DND-41 (cell line): Measurements from ENCODE around the gene ADRA2B.

Source experiments
- ATAC-seq: fragments of 200-7000 bp; cut with Tn5 transposase; 3 replicates; pipeline ENCODE4 v1.9.1; 2021; ENCODE audit warnings: low read depth; ENCODE audit not compliant: insufficient read depth
- DNase-seq: peaks from one replicate; pipeline ENCODE4 v3.0.0-alpha.2; 2020
- H2AFZ ChIP-seq: 2 replicates; pipeline ENCODE4 v1.6.0; 2012; ENCODE audit warnings: low read depth, low read length
- H3K27ac ChIP-seq: 2 replicates; pipeline ENCODE4 v1.5.1; 2012; ENCODE audit warnings: low read length, inconsistent platforms
- H3K27me3 ChIP-seq: fragments of 200-600 bp; sonication (generic); 2 replicates; pipeline ENCODE4 v1.6.0; 2012; ENCODE audit warnings: low read length, mild to moderate bottlenecking, inconsistent platforms; ENCODE audit not compliant: insufficient read depth, poor library complexity
- H3K36me3 ChIP-seq: 2 replicates; pipeline ENCODE4 v1.5.1; 2012; ENCODE audit warnings: low read length, inconsistent platforms; ENCODE audit not compliant: insufficient read depth
- H3K4me1 ChIP-seq: 2 replicates; pipeline ENCODE4 v1.5.1; 2012; ENCODE audit warnings: mild to moderate bottlenecking, low read length; ENCODE audit not compliant: insufficient read depth
- H3K4me2 ChIP-seq: 2 replicates; pipeline ENCODE4 v1.6.0; 2012; ENCODE audit warnings: mild to moderate bottlenecking, moderate library complexity, low read length, inconsistent platforms; ENCODE audit not compliant: insufficient read depth
- H3K4me3 ChIP-seq, 2 experiments: fragments of 200-600 bp in 1 of 2; shearing (Covaris generic) in 1 of 2; 2 replicates each; pipeline ENCODE4 v1.5.1; 2012 to 2016; ENCODE audit warnings: inconsistent platforms in 2 of 2, low read length in 2 of 2, mild to moderate bottlenecking in 2 of 2, low read depth in 1 of 2, moderate library complexity in 1 of 2
- H3K79me2 ChIP-seq: 2 replicates; pipeline ENCODE4 v1.6.0; 2012; ENCODE audit warnings: low read length, inconsistent platforms; ENCODE audit not compliant: insufficient read depth
- H3K9ac ChIP-seq: 2 replicates; pipeline ENCODE4 v1.6.0; 2012; ENCODE audit warnings: low read depth, mild to moderate bottlenecking, inconsistent platforms, low read length, moderate library complexity
- H3K9me3 ChIP-seq: 2 replicates; pipeline ENCODE4 v1.5.1; 2012; ENCODE audit warnings: low read length, moderate library complexity, mild to moderate bottlenecking, inconsistent platforms; ENCODE audit not compliant: insufficient read depth, severe bottlenecking
- H4K20me1 ChIP-seq: 2 replicates; pipeline ENCODE4 v1.6.0; 2012; ENCODE audit warnings: low read length; ENCODE audit not compliant: insufficient read depth
- CTCF ChIP-seq: IDR thresholded peaks from 2 replicates; pipeline ENCODE4 v1.5.1; 2012; ENCODE audit warnings: borderline replicate concordance, low read length, moderate library complexity, mild to moderate bottlenecking; ENCODE audit not compliant: poor library complexity, severe bottlenecking; ENCODE audit errors: extremely low read depth
- EZH2 ChIP-seq: IDR thresholded peaks from 3 replicates; pipeline ENCODE4 v1.6.1; 2012; ENCODE audit warnings: borderline replicate concordance, low read depth, mild to moderate bottlenecking, moderate library complexity, low read length, inconsistent platforms; ENCODE audit not compliant: severe bottlenecking

ADRA2B gene

GRCh38 chr2:96083064-96083939, 33.1 kb downstream of the ADRA2B start:
- no peak for ATAC-seq
- TF ChIP-seq EZH2 (no peak), CTCF (no peak)
- DNase-seq = no peak
- no peaks in the 10 kb centered on the region for H3K4me1 ChIP-seq
- H3K4me3 ChIP-seq = no peak overlapping the region
- no peak overlapping the region for H2AFZ ChIP-seq
- H3K27ac ChIP-seq = no peak overlapping the region
- no peak overlapping the region for H3K9ac ChIP-seq
- H3K9me3 ChIP-seq = no peaks in the 10 kb centered on the region
- no peaks in the 10 kb centered on the region for H4K20me1 ChIP-seq
- H3K79me2 ChIP-seq = no peaks in the 10 kb centered on the region
- H3K27me3 ChIP-seq = no peaks in the 10 kb centered on the region
- no peak overlapping the region for H3K4me2 ChIP-seq
- H3K36me3 ChIP-seq = no peaks in the 10 kb centered on the region

GRCh38 chr2:96082211-96083063, 33.9 kb downstream of the ADRA2B start:
- Histone ChIP-seq H3K4me3 (no peak overlapping the region), H4K20me1 (no peaks in the 10 kb centered on the region), H3K36me3 (no peaks in the 10 kb centered on the region), H3K27ac (no peak overlapping the region), H3K4me2 (no peak overlapping the region), H3K79me2 (no peaks in the 10 kb centered on the region), H3K27me3 (no peaks in the 10 kb centered on the region), H3K4me1 (no peaks in the 10 kb centered on the region), H3K9ac (no peak overlapping the region), H3K9me3 (no peaks in the 10 kb centered on the region), H2AFZ (no peak overlapping the region)
- no peak for ATAC-seq
- TF ChIP-seq EZH2 (no peak), CTCF (no peak)
- no peak for DNase-seq

GRCh38 chr2:96081042-96081441, 35.3 kb downstream of the ADRA2B start:
- Histone ChIP-seq H3K79me2 (no peaks in the 10 kb centered on the region), H2AFZ (no peak overlapping the region), H3K4me1 (no peaks in the 10 kb centered on the region), H3K27ac (no peak overlapping the region), H3K36me3 (no peaks in the 10 kb centered on the region), H4K20me1 (no peaks in the 10 kb centered on the region), H3K9ac (no peak overlapping the region), H3K27me3 (no peaks in the 10 kb centered on the region), H3K4me3 (no peak overlapping the region), H3K9me3 (no peaks in the 10 kb centered on the region), H3K4me2 (no peak overlapping the region)
- TF ChIP-seq CTCF = no peak
- no peak for TF ChIP-seq EZH2
- ATAC-seq (no peak), DNase-seq (no peak)
